ENCODE data around the gene OAS2.

DNA sequence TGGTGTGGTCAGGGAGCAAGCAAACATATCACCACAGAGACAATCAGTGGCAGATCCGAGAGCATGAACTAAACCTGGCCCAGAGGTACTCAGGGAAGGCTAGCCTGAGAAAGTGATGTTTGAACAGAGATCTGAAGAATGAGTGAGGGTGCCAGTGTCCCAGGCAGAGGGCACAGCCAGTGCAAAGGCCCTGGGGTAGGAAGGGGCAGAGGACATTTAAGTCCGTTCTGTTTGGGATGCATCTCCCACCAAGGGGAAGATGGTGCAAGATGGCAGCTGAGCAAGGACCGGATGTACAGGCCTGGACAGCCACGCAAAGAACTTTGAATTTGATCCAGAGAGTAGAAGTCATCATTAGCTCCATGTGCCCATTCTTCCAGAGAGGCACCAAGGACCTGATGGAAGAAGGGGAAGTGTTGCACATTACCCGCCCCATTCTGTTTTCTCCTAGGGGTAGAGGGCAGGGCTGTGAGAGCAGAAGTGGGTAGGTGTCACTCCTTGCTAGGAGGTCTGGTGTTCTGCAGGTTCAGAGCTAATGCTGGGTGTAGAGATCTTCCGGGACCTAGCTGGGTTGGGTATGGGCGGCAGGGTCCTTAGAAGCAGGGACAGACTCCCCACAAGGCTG lies 82.1 kb downstream of the OAS2 start:
- TF ChIP-seq, protein P1, sequence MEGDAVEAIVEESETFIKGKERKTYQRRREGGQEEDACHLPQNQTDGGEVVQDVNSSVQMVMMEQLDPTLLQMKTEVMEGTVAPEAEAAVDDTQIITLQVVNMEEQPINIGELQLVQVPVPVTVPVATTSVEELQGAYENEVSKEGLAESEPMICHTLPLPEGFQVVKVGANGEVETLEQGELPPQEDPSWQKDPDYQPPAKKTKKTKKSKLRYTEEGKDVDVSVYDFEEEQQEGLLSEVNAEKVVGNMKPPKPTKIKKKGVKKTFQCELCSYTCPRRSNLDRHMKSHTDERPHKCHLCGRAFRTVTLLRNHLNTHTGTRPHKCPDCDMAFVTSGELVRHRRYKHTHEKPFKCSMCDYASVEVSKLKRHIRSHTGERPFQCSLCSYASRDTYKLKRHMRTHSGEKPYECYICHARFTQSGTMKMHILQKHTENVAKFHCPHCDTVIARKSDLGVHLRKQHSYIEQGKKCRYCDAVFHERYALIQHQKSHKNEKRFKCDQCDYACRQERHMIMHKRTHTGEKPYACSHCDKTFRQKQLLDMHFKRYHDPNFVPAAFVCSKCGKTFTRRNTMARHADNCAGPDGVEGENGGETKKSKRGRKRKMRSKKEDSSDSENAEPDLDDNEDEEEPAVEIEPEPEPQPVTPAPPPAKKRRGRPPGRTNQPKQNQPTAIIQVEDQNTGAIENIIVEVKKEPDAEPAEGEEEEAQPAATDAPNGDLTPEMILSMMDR (IDR thresholded peaks at IDR 0.05; ENCODE audit: insufficient read depth, low read depth, low read length), result no peak
- TF ChIP-seq EZH2 (IDR thresholded peaks at IDR 0.05; ENCODE audit: insufficient read depth, low read length), result no peak
